ENCODE results near the gene GTF2H3. TPM values are rescaled to one million over a fixed set of nuclear protein-coding genes. Genes with fewer than 3 reads are reported as not detected.

Gene GTF2H3
- total and polyA plus RNA-seq, 9 of the 15 experiments (the other 6 are each of a cell fraction or from before 2014, with no cell fraction given), result 22.7 to 99.7 (median 49.6) TPM

DNA sequence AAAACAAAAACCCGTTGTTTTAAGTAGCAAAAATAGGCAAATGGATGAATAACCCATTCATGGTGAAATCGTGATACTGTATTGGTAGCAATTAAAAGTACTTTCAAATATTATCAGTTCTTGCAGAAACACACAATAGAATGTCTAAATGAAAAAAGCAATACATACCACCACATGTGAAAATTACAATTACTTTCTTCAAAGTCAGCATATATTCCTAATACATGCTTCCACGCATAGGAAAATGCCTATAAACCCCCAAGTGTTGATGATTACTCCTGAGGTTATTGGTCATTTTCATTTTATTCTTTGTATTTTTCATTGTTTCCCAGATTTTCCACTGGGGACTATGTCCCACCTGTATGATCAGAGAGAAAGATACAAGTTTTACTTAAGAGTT is 16.5 kb upstream of the GTF2H3 start (continued):
- TF ChIP-seq HMGXB4 (CRISPR knock-in tag; IDR thresholded peaks at IDR 0.05), result no peak
- TF ChIP-seq SNRNP70 (optimal IDR thresholded peaks at IDR 0.05; ENCODE audit: low read depth, low read length), result no peak
- peak; percentile 57 for TF ChIP-seq ZNF316 (IDR thresholded peaks at IDR 0.05)
- TF ChIP-seq, protein P1, sequence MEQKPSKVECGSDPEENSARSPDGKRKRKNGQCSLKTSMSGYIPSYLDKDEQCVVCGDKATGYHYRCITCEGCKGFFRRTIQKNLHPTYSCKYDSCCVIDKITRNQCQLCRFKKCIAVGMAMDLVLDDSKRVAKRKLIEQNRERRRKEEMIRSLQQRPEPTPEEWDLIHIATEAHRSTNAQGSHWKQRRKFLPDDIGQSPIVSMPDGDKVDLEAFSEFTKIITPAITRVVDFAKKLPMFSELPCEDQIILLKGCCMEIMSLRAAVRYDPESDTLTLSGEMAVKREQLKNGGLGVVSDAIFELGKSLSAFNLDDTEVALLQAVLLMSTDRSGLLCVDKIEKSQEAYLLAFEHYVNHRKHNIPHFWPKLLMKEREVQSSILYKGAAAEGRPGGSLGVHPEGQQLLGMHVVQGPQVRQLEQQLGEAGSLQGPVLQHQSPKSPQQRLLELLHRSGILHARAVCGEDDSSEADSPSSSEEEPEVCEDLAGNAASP (IDR thresholded peaks at IDR 0.05), result no peak
- TF ChIP-seq C11orf30 (IDR thresholded peaks at IDR 0.05; ENCODE audit: low read depth), result peak; percentile 36; the same call in 1 of the 2 replicates
- TF ChIP-seq HNRNPLL (IDR thresholded peaks at IDR 0.05; ENCODE audit: low read depth, low read length, poor library complexity, severe bottlenecking), result no peak

DNA sequence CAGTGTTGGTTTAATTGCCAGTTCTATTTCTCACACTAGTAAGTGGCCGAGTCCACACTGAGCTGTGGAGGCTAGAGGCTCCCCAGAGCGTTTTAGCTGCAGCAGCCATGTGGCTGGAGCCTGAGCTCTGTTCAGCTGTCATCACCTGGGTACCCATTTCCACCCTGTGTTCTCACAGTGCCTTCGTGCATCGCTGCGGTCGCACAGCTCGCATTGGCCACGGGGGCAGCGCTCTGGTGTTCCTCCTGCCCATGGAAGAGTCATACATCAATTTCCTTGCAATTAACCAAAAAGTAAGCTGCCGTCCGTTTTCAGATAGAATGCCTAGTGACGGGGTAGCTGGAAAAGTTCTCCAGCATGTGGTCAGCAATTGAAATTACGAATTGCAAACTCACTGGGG is 16.0 kb upstream of the GTF2H3 start:
- H3K27me3 ChIP-seq (ENCODE audit: control insufficient read depth in 2 of 2, insufficient read depth in 2 of 2, low read length in 2 of 2), result no peaks in the 10 kb centered on the region
- no peak overlapping the region for H3K27ac ChIP-seq (ENCODE audit: extremely low read depth, low read depth, low read length)
- H3K9ac ChIP-seq (ENCODE audit: insufficient read depth in 1 of 2, low read depth in 2 of 2, low read length in 2 of 2), result peak overlapping the region in 1 of 2 experiments; percentile 39; a peak in 1 of 4 replicates
- no peaks in the 10 kb centered on the region for H3K4me1 ChIP-seq (replicated peaks in 1 of 2; ENCODE audit: control insufficient read depth in 2 of 2, insufficient read depth in 2 of 2, low read length in 2 of 2)
- no peak overlapping the region for H2AFZ ChIP-seq (ENCODE audit: low read depth, low read length)
- no peak for DNase-seq (ENCODE audit: extremely low read depth in 1 of 4, low spot score in 3 of 4)
- no peaks in the 10 kb centered on the region for H3K79me2 ChIP-seq (ENCODE audit: control insufficient read depth, insufficient read depth, low read length)
- BruUV-seq (replicated peaks), result no TSS peak
- ChIA-PET CTCF (ENCODE audit: low intra/inter-chr PET ratio) (no interaction called here), POLR2A (interaction anchor here (1.1 to 2.1 kb wide), 4 partner anchors 10 to 385 kb away, joined by 3 to 4 read pairs (median 4); partner anchors contain the start of genes MPHOSPH9 and MTRFR)
- H3K4me3 ChIP-seq, result no peak overlapping the region
- no peaks in the 10 kb centered on the region for H3K9me1 ChIP-seq (ENCODE audit: control insufficient read depth, insufficient read depth, low read length)
- no peak overlapping the region for H3K4me2 ChIP-seq (ENCODE audit: insufficient read depth, low read length)
- 90% methylated on average over 13 of the region's 13 CpGs for WGBS (ENCODE audit: insufficient coverage, low coverage, missing lambda C conversion rate)
- H4K20me1 ChIP-seq (replicated peaks; ENCODE audit: control insufficient read depth, insufficient read depth, low read length), result 0 out of 2 replicates have a peak, but pooled peaks cover 3% of the 10 kb centered on the region
- FAIRE-seq, result no peak
- H3K9me3 ChIP-seq (replicated peaks; ENCODE audit: control insufficient read depth, insufficient read depth, low read depth, low read length), result no peaks in the 10 kb centered on the region
- H3K36me3 ChIP-seq (ENCODE audit: control insufficient read depth, insufficient read depth, low read length), result peaks cover 92% of the 10 kb centered on the region
- TF ChIP-seq POLR2G (IDR thresholded peaks at IDR 0.05; ENCODE audit: low read depth, low read length) (peak; percentile 64), PREB (CRISPR knock-in tag; IDR thresholded peaks at IDR 0.05) (no peak), HDAC8 (tag; IDR thresholded peaks at IDR 0.05) (no peak), MTA1 (IDR thresholded peaks at IDR 0.05; ENCODE audit: borderline replicate concordance) (no peak), RBFOX2 (IDR thresholded peaks at IDR 0.05; ENCODE audit: low read depth, low read length) (peak; percentile 43; the same call in 1 of the 2 replicates), ARID1B (IDR thresholded peaks at IDR 0.05) (no peak), ZNF75A (CRISPR knock-in tag; IDR thresholded peaks at IDR 0.05) (no peak), HIVEP1 (CRISPR knock-in tag; IDR thresholded peaks at IDR 0.05) (no peak), ELF1 (tag; IDR thresholded peaks at IDR 0.05) (no peak)
- TF ChIP-seq, protein P2, sequence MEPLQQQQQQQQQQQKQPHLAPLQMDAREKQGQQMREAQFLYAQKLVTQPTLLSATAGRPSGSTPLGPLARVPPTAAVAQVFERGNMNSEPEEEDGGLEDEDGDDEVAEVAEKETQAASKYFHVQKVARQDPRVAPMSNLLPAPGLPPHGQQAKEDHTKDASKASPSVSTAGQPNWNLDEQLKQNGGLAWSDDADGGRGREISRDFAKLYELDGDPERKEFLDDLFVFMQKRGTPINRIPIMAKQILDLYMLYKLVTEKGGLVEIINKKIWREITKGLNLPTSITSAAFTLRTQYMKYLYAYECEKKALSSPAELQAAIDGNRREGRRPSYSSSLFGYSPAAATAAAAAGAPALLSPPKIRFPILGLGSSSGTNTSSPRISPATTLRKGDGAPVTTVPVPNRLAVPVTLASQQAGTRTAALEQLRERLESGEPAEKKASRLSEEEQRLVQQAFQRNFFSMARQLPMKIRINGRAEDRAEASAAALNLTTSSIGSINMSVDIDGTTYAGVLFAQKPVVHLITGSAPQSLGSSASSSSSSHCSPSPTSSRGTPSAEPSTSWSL (CRISPR knock-in tag; IDR thresholded peaks at IDR 0.05; ENCODE audit: borderline replicate concordance), result no peak
- in situ Hi-C loops (cut with MboI), result no loop called here
- intact Hi-C loops (cut with micrococcal nuclease), result no loop called here
- no peak for ATAC-seq

Measured in K562 (cell line).